Activated CD8-positive, alpha-beta memory T cell treated with anti-CD3 and anti-CD28 coated beads, Interleukin-2, amount 50 U/mL, for 1 hour (primary cell): ENCODE data around the gene CDS1.
"Not testable (repeated sequence)": the region's sequence is repeated elsewhere in the genome, so short reads cannot be mapped to it uniquely, and the experiment has no call there.

Source experiments
- DNase-seq: peaks from one replicate; pipeline ENCODE4 v3.0.0-alpha.2; 2020; ENCODE audit errors: extremely low read depth

The CDS1 gene

DNA sequence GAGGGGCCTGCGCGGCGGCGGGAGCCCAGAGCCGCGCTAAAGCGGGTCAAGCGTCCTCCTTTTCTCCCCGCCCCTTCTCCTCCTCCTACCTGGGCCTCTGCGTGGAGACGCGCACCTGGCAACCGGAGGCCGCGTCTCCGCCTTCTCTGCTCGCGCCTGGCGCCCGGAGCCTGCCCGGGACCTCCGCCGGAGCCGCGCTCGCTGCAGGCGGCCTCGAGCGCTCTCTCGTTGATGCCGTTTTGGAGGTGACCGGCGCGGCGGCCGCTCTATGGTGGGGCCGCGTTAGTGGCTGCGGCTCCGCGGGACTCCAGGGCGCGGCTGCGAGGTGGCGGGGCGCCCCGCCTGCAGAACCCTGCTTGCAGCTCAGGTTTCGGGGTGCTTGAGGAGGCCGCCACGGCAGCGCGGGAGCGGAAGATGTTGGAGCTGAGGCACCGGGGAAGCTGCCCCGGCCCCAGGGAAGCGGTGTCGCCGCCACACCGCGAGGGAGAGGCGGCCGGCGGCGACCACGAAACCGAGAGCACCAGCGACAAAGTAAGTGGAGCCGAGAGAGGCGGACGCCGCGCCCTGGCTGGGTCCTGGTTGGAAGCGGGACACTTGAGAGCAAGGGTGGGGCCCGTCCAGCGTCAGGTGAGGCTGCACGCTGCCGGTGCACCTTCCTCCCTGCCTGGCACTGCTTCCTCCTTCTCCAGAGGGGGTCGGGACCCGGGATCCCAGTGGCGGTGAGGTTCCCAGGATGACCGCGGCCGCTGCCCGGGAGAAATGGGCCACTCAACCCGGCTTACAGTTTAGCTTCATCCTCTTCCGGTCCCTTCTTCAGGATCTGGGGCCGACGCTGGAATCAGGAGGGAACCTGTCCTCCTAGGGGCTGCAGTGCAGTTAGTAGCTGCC is at the start of gene CDS1:
Gene CDS1 (plus strand): TSS at position 140 of the 888 bp plus-strand sequence. CDS start 275 bp downstream, at position 415.
- peak; percentile 4 for DNase-seq

GRCh38 chr4:84535901-84536300 is 47.0 kb upstream of the CDS1 start:
- no peak for DNase-seq

- no peak for DNase-seq
These were observed 37.8 kb upstream of the CDS1 start for GRCh38 chr4:84545093-84545492.

GRCh38 chr4:84547211-84547610 is 35.7 kb upstream of the CDS1 start:
- DNase-seq, result no peak

- not testable (repeated sequence) for DNase-seq
These were observed 33.7 kb upstream of the CDS1 start for GRCh38 chr4:84549191-84549590.

GRCh38 chr4:84562156-84562555 is 20.8 kb upstream of the CDS1 start:
- DNase-seq, result no peak

GRCh38 chr4:84563002-84563401 is 19.9 kb upstream of the CDS1 start:
- DNase-seq, result no peak

DNA sequence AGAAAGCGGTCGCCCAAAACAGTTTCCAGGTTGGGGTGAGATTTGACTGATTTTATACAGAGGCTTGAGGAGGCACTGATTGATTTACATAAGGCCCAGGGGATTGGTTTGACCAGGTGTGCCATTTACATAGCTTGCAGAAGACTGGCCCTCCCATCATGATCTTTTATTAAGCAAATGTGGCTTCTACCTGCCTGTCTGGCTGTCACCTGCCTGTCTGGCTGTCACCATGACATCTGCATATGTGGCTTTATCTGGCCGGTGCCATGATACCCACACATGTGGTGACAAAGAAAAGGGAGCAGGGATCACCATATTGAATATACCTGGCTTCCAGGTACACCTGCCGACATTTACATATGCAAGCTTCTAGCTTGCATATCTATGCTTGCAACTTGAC is 17.0 kb upstream of the CDS1 start:
- DNase-seq, result no peak

GRCh38 chr4:84568496-84568895 is 14.4 kb upstream of the CDS1 start:
- DNase-seq, result no peak

DNA sequence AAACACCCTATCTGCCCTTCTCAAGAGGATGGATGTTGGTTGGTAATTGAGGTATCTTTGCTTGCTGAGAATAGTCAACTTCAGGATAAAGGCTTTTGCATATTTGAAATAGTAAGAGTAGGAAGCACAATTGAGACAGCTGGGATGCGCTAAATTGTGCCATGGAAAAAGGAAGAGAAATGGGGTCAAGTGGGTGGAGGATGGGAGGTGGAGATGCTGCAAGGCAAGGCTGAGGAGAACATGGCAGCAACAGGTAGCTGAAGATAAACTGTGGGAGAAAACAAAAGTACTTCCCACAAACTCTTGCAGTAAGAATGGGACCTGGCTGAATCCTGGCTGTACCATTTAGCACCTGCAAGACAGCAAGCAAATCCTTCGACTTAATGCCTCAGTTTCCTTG is 13.9 kb upstream of the CDS1 start:
- DNase-seq, result no peak

DNA sequence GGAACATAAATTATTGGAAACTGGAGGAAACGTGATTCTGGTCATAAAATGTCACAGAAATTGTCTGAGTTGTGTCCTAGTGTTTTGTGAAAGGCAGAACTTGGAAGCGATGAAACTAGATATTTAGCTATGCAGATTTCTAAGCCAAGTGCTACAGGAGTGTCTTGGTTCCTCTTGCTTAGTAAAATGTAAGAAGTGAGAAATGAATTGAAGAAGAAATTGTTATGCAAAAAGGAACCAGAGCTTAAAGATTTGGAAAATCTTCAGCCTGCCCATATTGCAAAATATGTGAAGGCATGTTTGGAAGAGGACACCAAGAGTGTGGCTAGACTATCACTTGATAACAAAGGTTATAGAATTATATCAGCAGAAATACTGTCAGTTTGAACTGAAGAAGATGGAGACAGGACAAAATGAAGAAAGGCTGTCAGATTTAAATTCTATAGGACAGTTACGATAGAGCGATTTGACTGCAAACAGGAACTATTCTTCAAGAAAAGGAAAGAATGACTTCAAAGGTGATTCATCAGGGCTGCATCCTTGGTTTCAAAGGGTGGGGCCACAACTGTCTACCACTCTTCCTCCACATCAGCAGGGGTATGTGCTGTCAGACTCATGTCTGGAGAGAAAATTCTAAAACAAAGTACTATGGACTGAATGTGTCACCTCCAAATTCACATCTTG is 9.4 kb upstream of the CDS1 start:
- DNase-seq, result no peak

- no peak for DNase-seq
These were observed 8.7 kb upstream of the CDS1 start for GRCh38 chr4:84574069-84574720.

- no peak for DNase-seq
These were observed 4.2 kb upstream of the CDS1 start for GRCh38 chr4:84578540-84579402.

GRCh38 chr4:84579403-84579776 is 3.5 kb upstream of the CDS1 start:
- DNase-seq, result no peak

DNA sequence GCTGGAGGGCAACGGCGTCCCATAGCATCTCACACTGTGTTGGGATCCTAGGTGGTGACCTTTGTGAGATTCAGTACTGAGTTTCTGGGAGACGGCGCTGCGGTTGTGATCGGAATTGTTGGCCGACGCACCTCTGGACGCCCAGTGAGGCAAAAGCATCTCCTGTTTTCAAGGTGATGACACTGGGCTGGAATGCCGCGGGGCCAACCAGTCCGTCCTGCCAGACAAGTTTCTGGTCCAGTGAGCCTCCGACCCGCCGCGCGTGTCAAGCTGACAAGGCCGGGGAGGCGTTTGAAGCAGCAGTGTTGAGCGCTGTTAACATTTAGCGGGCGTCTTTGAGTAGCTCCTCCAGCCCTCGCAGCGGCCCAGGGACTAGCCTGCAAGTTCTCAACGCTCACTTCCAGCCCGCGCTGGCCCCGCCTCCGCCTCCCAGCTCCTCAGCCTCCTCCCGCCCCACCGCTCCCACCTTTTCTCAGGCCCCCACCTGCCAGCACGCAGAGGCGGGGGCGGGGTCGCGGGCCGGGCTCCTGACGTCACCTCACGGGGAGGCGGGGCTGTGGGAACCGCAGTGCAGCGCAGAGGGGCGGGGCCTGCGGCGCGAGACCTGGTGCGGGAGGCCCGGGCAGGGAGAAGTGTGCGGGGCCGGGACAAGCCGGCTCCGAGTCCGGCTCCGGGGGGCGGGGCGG is 482 bp upstream of the CDS1 start:
- DNase-seq, result peak; percentile 63

DNA sequence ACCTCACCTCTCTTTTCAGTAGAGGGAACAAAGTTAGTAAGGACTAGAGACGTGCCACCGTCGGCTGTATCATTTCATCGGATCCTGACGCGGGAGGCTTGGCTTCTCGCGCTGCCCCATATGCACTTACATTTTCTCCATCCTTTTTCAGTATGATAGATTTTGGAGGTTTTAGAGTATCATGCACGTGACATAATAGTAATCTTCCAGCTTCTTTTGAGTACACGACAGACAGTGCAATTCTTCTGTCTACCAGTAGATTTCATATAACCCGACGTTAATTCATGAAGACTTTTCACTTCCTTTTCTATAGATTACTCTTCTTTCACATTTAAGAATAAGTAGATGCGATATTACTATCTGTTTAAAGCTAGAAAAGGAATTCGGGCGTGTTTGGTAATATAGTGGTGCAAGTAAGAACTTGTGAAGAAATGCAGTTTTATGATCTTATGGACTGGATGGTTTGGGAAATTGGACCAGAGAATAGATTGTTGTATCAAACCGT is 1.0 kb downstream of the CDS1 start:
- DNase-seq, result no peak

GRCh38 chr4:84585251-84585650 is 2.3 kb downstream of the CDS1 start:
- no peak for DNase-seq

DNA sequence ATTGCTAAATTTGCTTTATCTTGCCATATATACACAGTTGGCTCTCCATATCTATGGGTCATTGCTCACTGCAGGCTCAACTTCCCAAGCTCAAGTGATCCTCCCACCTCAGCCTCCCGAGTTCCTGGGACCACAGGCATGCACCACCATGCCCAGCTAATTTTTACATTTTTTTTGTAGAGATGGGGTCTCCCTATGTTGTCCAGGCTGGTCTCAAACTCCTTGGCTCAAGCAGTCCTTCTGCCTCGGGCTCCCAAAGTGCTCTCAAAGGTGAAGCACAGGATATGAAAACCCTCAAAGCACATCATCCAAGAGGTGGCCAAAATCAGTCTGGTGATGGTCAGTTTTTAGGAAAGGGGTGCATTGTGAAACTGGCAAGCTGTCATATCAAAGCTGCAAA is 11.8 kb downstream of the CDS1 start:
- no peak for DNase-seq

- DNase-seq, result no peak
These were observed 13.9 kb downstream of the CDS1 start for GRCh38 chr4:84596826-84597225.

DNA sequence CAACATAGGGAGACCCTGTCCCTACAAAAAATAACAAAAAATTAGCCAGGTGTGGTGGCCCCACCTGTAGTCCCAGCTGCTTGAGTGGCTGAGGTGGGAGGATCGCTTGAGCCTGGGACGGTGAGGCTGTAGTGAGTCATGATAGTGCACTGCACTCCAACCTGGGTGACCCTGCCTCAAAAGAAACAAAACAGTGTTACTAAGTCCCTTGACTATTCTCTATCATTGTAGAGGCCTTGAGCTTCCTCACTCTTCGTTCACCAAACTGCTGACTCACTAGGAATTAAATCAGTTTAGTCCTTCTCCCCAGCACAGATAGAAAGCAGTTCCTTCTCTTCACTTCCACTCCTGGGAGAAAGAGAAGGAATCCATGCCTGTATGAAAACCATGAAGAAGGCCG is 14.5 kb downstream of the CDS1 start:
- no peak for DNase-seq

- no peak for DNase-seq
These were observed 23.7 kb downstream of the CDS1 start for GRCh38 chr4:84606645-84607044.
